Measurements from ENCODE around the gene RBP7.

GRCh38 chr1:10032590-10033358 lies 35.7 kb downstream of the RBP7 start, which contains the start of gene UBE4B:
- TF ChIP-seq CTCF (IDR thresholded peaks at IDR 0.05) (peak; percentile 69 to 93 (median 88)), POLR2A (IDR thresholded peaks at IDR 0.05) (peak; percentile 21 to 27)
